Nephron progenitor cell (in vitro differentiated cells): ENCODE results near the gene SLC27A4.

ENCODE experiments used
- DNase-seq: peaks from one replicate; pipeline ENCODE4 v3.0.0; 2021
- H3K27ac Mint-ChIP-seq: 2 replicates; pipeline ENCODE4 v1.8.0; 2021; ENCODE audit warnings: mild to moderate bottlenecking, moderate library complexity, mixed read lengths
- H3K27me3 Mint-ChIP-seq: 2 replicates; pipeline ENCODE4 v1.8.0; 2021; ENCODE audit warnings: mild to moderate bottlenecking, low read depth, mixed read lengths; ENCODE audit not compliant: poor library complexity
- H3K36me3 Mint-ChIP-seq: 2 replicates; pipeline ENCODE4 v1.8.0; 2021; ENCODE audit warnings: low read depth, mixed read lengths
- H3K4me1 Mint-ChIP-seq: 2 replicates; pipeline ENCODE4 v1.8.0; 2021; ENCODE audit warnings: mixed read lengths
- H3K4me3 Mint-ChIP-seq: 2 replicates; pipeline ENCODE4 v1.8.0; 2021; ENCODE audit warnings: mild to moderate bottlenecking, moderate library complexity, mixed read lengths
- H3K9me3 Mint-ChIP-seq: 2 replicates; pipeline ENCODE4 v1.8.0; 2021; ENCODE audit warnings: mild to moderate bottlenecking, moderate library complexity, mixed read lengths
- CTCF ChIP-seq: fragments of 200-600 bp; sonication (generic); IDR thresholded peaks from 2 replicates; pipeline ENCODE4 v1.5.0; 2021; ENCODE audit warnings: antibody characterized with exemption

The SLC27A4 gene

GRCh38 chr9:128391956-128392301 is 51.6 kb downstream of the SLC27A4 start:
- Mint-ChIP-seq H3K36me3 (peaks cover 28% of the 10 kb centered on the region), H3K4me1 (peaks cover 39% of the 10 kb centered on the region), H3K27me3 (peaks cover 70% of the 10 kb centered on the region), H3K4me3 (peak overlapping the region; percentile 82), H3K27ac (no peak overlapping the region), H3K9me3 (no peaks in the 10 kb centered on the region)
- no peak for DNase-seq
- no peak for TF ChIP-seq CTCF

- no peak overlapping the region for H3K27ac Mint-ChIP-seq
- H3K27me3 Mint-ChIP-seq = peaks cover 76% of the 10 kb centered on the region
Measured at GRCh38 chr9:128392302-128393144, 52.2 kb downstream of the SLC27A4 start.

GRCh38 chr9:128393145-128393775 is 52.9 kb downstream of the SLC27A4 start:
- Mint-ChIP-seq H3K27ac (no peak overlapping the region), H3K9me3 (no peaks in the 10 kb centered on the region), H3K4me1 (peaks cover 44% of the 10 kb centered on the region), H3K27me3 (peaks cover 83% of the 10 kb centered on the region), H3K4me3 (peak overlapping the region; percentile 68), H3K36me3 (peaks cover 18% of the 10 kb centered on the region)
- peak; percentile 74 for DNase-seq
- no peak for TF ChIP-seq CTCF

More at GRCh38 chr9:128392302-128393144, 52.2 kb downstream of the SLC27A4 start:
- DNase-seq = peak; percentile 55
- Mint-ChIP-seq H3K4me3 (peak overlapping the region; percentile 82), H3K9me3 (no peaks in the 10 kb centered on the region), H3K4me1 (peaks cover 45% of the 10 kb centered on the region), H3K36me3 (peaks cover 25% of the 10 kb centered on the region)
- TF ChIP-seq CTCF = no peak

- peak overlapping the region; percentile 69 for H3K4me3 Mint-ChIP-seq
- peaks cover 41% of the 10 kb centered on the region for H3K4me1 Mint-ChIP-seq
- no peak overlapping the region for H3K27ac Mint-ChIP-seq
- H3K27me3 Mint-ChIP-seq = peaks cover 91% of the 10 kb centered on the region
- peaks cover 16% of the 10 kb centered on the region for H3K36me3 Mint-ChIP-seq
- TF ChIP-seq CTCF = no peak
- DNase-seq = no peak
- no peaks in the 10 kb centered on the region for H3K9me3 Mint-ChIP-seq
Measured at GRCh38 chr9:128393970-128394369, 53.6 kb downstream of the SLC27A4 start.

GRCh38 chr9:128394379-128395168 is 54.2 kb downstream of the SLC27A4 start:
- no peaks in the 10 kb centered on the region for H3K9me3 Mint-ChIP-seq
- peaks cover 95% of the 10 kb centered on the region for H3K27me3 Mint-ChIP-seq
- H3K4me3 Mint-ChIP-seq = peak overlapping the region; percentile 69
- TF ChIP-seq CTCF = no peak
- peaks cover 35% of the 10 kb centered on the region for H3K4me1 Mint-ChIP-seq
- DNase-seq = no peak
- peaks cover 10% of the 10 kb centered on the region for H3K36me3 Mint-ChIP-seq
- H3K27ac Mint-ChIP-seq = no peak overlapping the region
